BE2C (cell line): Measurements from ENCODE around the gene SHROOM1.

Experiments used
- DNase-seq: peaks from one replicate; pipeline ENCODE4 v3.0.0-alpha.2; 2020
- H3K27me3 ChIP-seq: fragments of 250-450 bp; sonication (Bioruptor Pico); 2 replicates; pipeline ENCODE4 v1.5.1; 2020; ENCODE audit warnings: mild to moderate bottlenecking
- H3K36me3 ChIP-seq: fragments of 250-450 bp; sonication (Bioruptor Pico); 2 replicates; pipeline ENCODE4 v1.5.1; 2020; ENCODE audit warnings: mild to moderate bottlenecking
- H3K4me1 ChIP-seq: fragments of 250-450 bp; sonication (Bioruptor Pico); 2 replicates; pipeline ENCODE4 v1.5.1; 2020
- H3K4me3 ChIP-seq: 2 replicates; pipeline ENCODE4 v1.5.1; 2011; ENCODE audit warnings: low read depth, low read length
- H3K9me3 ChIP-seq: fragments of 250-450 bp; sonication (Bioruptor Pico); 2 replicates; pipeline ENCODE4 v1.5.1; 2020
- TF ChIP-seq, protein P1 (sequence below): IDR thresholded peaks from 2 replicates; pipeline ENCODE4 v1.5.1; 2012; ENCODE audit warnings: mild to moderate bottlenecking, low read depth, low read length

The SHROOM1 gene

GRCh38 chr5:132841305-132841704 is 10.9 kb upstream of the SHROOM1 start:
- Histone ChIP-seq H3K27me3 (no peaks in the 10 kb centered on the region), H3K4me1 (no peaks in the 10 kb centered on the region), H3K36me3 (no peaks in the 10 kb centered on the region), H3K4me3 (no peak overlapping the region), H3K9me3 (no peaks in the 10 kb centered on the region)
- DNase-seq = no peak
- TF ChIP-seq, protein P1, sequence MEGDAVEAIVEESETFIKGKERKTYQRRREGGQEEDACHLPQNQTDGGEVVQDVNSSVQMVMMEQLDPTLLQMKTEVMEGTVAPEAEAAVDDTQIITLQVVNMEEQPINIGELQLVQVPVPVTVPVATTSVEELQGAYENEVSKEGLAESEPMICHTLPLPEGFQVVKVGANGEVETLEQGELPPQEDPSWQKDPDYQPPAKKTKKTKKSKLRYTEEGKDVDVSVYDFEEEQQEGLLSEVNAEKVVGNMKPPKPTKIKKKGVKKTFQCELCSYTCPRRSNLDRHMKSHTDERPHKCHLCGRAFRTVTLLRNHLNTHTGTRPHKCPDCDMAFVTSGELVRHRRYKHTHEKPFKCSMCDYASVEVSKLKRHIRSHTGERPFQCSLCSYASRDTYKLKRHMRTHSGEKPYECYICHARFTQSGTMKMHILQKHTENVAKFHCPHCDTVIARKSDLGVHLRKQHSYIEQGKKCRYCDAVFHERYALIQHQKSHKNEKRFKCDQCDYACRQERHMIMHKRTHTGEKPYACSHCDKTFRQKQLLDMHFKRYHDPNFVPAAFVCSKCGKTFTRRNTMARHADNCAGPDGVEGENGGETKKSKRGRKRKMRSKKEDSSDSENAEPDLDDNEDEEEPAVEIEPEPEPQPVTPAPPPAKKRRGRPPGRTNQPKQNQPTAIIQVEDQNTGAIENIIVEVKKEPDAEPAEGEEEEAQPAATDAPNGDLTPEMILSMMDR = no peak

DNA sequence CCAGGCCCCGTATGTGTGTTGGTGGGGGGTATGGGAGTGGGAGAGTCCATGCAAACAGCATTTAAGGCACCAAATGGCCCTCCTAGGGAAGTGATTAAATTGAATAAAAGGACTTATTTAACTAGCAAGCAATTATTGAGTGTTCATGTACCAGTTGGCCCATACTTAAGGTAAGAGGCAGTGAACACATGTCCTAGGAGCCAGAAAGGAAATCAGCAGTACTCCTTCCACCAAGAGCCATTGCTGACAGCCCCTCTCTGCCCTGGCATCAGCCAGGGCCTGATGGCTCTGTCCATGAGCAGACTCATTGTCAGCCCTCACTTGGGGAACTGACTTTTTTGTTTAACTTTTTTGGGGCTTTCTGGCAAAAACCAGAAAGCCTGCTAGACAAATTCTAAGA is 10.4 kb upstream of the SHROOM1 start:
- H3K4me3 ChIP-seq = no peak overlapping the region
- H3K27me3 ChIP-seq = no peaks in the 10 kb centered on the region
- TF ChIP-seq, protein P1 = no peak
- DNase-seq = no peak
- H3K36me3 ChIP-seq = no peaks in the 10 kb centered on the region
- H3K9me3 ChIP-seq = no peaks in the 10 kb centered on the region
- no peaks in the 10 kb centered on the region for H3K4me1 ChIP-seq

DNA sequence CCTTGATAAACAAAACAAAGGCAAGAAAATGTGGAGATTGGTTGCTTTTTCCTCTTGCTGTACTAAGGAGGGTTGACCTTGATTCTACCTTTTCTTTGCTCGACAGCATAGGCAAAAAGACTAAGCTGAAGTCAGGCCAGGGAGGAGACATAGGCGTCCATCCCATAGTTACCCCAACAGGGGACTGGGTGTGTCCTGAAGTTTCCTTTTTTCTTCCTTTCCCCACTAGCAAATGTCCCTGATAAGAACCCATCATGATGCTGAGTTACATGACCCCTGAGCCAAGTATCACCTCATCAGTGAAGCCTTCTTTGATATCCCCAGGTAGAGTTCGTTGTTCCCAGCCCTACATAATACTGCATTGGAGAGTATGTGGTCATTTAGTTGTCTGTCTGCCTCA is 9.9 kb upstream of the SHROOM1 start:
- H3K27me3 ChIP-seq = no peaks in the 10 kb centered on the region
- no peak overlapping the region for H3K4me3 ChIP-seq
- no peaks in the 10 kb centered on the region for H3K9me3 ChIP-seq
- H3K36me3 ChIP-seq = no peaks in the 10 kb centered on the region
- no peak for DNase-seq
- H3K4me1 ChIP-seq = no peaks in the 10 kb centered on the region
- TF ChIP-seq, protein P1 = no peak

DNA sequence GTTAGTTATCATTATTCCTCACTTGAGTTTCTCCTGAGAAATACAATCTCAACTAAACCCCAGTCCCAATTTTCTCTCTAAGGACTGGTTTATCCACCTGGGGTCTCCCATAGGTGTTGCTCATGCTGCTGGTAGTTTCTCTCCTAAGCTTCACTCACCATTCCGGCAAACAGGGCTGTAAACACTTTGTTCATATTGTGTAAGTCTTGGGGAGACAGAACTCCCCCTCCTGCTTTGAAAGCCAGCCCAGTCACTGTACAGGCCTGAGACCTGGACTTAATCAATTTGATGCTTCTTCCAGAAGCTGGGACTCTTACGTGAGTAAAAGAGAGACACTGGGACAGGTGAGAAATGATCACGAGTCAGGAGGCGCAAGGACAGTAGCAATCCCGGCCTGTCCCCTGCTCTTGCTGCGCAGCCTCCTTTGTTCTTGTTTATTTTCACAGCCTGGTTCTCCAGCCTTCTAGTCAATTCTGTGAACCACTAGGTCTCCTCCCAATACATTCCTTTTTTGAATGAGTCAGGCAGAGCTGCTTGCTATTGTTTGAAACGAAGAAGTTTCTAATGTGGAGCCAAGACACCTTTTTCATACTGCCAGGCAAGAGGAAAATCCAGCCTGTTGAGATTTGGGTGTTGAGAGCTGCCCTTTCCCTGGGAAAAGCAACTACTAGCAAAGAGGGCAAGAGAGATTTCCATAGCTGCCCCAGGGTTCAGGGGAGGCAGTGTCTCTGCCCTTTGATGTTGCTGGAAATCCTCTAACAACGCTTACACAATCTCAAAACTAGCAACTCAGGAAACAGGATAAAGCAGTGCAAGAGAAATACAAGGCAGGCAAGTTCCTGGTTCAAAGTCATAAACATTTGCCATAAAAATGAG is 9.2 kb upstream of the SHROOM1 start:
- H3K36me3 ChIP-seq = no peaks in the 10 kb centered on the region
- no peaks in the 10 kb centered on the region for H3K9me3 ChIP-seq

DNA sequence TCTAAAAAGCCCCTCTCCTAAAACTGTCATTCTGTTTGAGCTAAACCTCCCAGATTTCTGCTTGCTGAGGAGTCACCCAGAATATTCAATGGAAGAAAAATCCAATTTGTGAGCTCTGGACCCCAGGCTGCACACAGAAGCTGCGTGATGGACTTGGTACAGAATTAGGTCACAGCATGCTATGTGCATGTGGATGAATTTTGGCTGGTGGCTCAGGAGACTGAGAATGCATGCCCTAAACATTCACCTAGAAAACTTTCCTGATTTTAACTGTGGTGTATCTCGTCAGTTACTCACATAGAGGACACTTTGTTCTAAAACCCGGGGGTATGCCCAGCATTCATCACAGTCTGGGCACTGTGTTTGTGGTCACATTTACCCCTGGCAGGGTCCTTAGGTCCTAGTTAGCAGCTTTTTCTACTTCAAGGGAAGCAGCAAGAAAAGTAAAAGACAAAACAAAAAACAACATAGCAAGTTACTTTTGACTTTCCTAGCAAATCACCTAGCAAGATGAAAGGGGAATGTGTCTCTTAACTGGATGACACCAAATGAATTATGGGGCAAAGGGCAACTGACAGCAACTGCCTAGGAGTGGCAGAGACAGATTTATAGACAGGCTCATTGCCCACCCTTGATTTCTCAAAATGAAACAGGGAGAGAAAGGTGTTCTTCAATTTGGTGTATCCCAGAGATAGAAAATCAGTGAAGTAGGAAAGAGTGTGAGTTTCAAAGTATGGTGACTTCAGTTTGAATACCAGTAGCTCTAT is 8.3 kb upstream of the SHROOM1 start:
- TF ChIP-seq, protein P1 = no peak
- no peaks in the 10 kb centered on the region for H3K4me1 ChIP-seq
- H3K4me3 ChIP-seq = no peak overlapping the region
- no peaks in the 10 kb centered on the region for H3K9me3 ChIP-seq
- no peak for DNase-seq
- H3K36me3 ChIP-seq = no peaks in the 10 kb centered on the region
- no peaks in the 10 kb centered on the region for H3K27me3 ChIP-seq

More for the DNA sequence above, 9.2 kb upstream of the SHROOM1 start:
- Histone ChIP-seq H3K4me1 (no peaks in the 10 kb centered on the region), H3K4me3 (no peak overlapping the region), H3K27me3 (no peaks in the 10 kb centered on the region)
- TF ChIP-seq, protein P1 = no peak
- DNase-seq = no peak

GRCh38 chr5:132837868-132838267 is 7.4 kb upstream of the SHROOM1 start:
- no peak for DNase-seq
- Histone ChIP-seq H3K9me3 (no peaks in the 10 kb centered on the region), H3K4me1 (no peaks in the 10 kb centered on the region), H3K36me3 (no peaks in the 10 kb centered on the region), H3K27me3 (no peaks in the 10 kb centered on the region), H3K4me3 (no peak overlapping the region)
- TF ChIP-seq, protein P1 = no peak
